ENCODE measurements around the gene ZCCHC24.

ZCCHC24 gene

GRCh38 chr10:79358811-79359210, 86.6 kb downstream of the ZCCHC24 start:
- Mint-ChIP-seq H3K27ac (no peak overlapping the region), H3K4me3 (no peak overlapping the region), H3K36me3 (ENCODE audit: low read depth) (peaks cover 39% of the 10 kb centered on the region), H3K9me3 (peaks cover 7% of the 10 kb centered on the region), H3K4me1 (no peaks in the 10 kb centered on the region), H3K27me3 (ENCODE audit: low read depth, poor library complexity) (peaks cover 10% of the 10 kb centered on the region)
- no peak for DNase-seq
- TF ChIP-seq CTCF (IDR thresholded peaks at IDR 0.05): no peak

- no peaks in the 10 kb centered on the region for H3K4me1 Mint-ChIP-seq
- H3K9me3 Mint-ChIP-seq: no peaks in the 10 kb centered on the region
- DNase-seq: no peak
- H3K27ac Mint-ChIP-seq: no peak overlapping the region
- H3K4me3 Mint-ChIP-seq: no peak overlapping the region
- no peak for TF ChIP-seq CTCF (IDR thresholded peaks at IDR 0.05)
- peaks cover 3% of the 10 kb centered on the region for H3K27me3 Mint-ChIP-seq (ENCODE audit: low read depth, poor library complexity)
- H3K36me3 Mint-ChIP-seq (ENCODE audit: low read depth): peaks cover 56% of the 10 kb centered on the region
These were observed 88.2 kb downstream of the ZCCHC24 start for GRCh38 chr10:79357180-79357579.

GRCh38 chr10:79356104-79356503, 89.3 kb downstream of the ZCCHC24 start:
- Mint-ChIP-seq H3K4me1 (no peaks in the 10 kb centered on the region), H3K4me3 (no peak overlapping the region), H3K27ac (no peak overlapping the region), H3K36me3 (ENCODE audit: low read depth) (peaks cover 62% of the 10 kb centered on the region), H3K27me3 (ENCODE audit: low read depth, poor library complexity) (peaks cover 3% of the 10 kb centered on the region), H3K9me3 (no peaks in the 10 kb centered on the region)
- DNase-seq: no peak
- TF ChIP-seq CTCF (IDR thresholded peaks at IDR 0.05): no peak

- peaks cover 2% of the 10 kb centered on the region for H3K27me3 Mint-ChIP-seq (ENCODE audit: low read depth, poor library complexity)
- H3K36me3 Mint-ChIP-seq (ENCODE audit: low read depth): peaks cover 62% of the 10 kb centered on the region
- no peak overlapping the region for H3K27ac Mint-ChIP-seq
- TF ChIP-seq CTCF (IDR thresholded peaks at IDR 0.05): no peak
- no peak overlapping the region for H3K4me3 Mint-ChIP-seq
- no peaks in the 10 kb centered on the region for H3K9me3 Mint-ChIP-seq
- H3K4me1 Mint-ChIP-seq: no peaks in the 10 kb centered on the region
- no peak for DNase-seq
These were observed 89.9 kb downstream of the ZCCHC24 start for GRCh38 chr10:79355420-79356017.

- H3K36me3 Mint-ChIP-seq (ENCODE audit: low read depth): peaks cover 70% of the 10 kb centered on the region
- peaks cover 7% of the 10 kb centered on the region for H3K4me1 Mint-ChIP-seq
- no peak overlapping the region for H3K27ac Mint-ChIP-seq
- no peaks in the 10 kb centered on the region for H3K27me3 Mint-ChIP-seq (ENCODE audit: low read depth, poor library complexity)
- H3K4me3 Mint-ChIP-seq: no peak overlapping the region
- DNase-seq: no peak
- H3K9me3 Mint-ChIP-seq: no peaks in the 10 kb centered on the region
- TF ChIP-seq CTCF (IDR thresholded peaks at IDR 0.05): no peak
These were observed 90.8 kb downstream of the ZCCHC24 start for GRCh38 chr10:79354615-79355014.

GRCh38 chr10:79354141-79354540, 91.3 kb downstream of the ZCCHC24 start:
- H3K4me1 Mint-ChIP-seq: peaks cover 12% of the 10 kb centered on the region
- DNase-seq: no peak
- H3K4me3 Mint-ChIP-seq: no peak overlapping the region
- H3K36me3 Mint-ChIP-seq (ENCODE audit: low read depth): peaks cover 72% of the 10 kb centered on the region
- no peaks in the 10 kb centered on the region for H3K27me3 Mint-ChIP-seq (ENCODE audit: low read depth, poor library complexity)
- H3K9me3 Mint-ChIP-seq: no peaks in the 10 kb centered on the region
- TF ChIP-seq CTCF (IDR thresholded peaks at IDR 0.05): no peak
- H3K27ac Mint-ChIP-seq: no peak overlapping the region
